Thyroid gland (tissue), 4 donors: ENCODE measurements around the gene PTGS2.
"Not testable (repeated sequence)": the region's sequence is repeated elsewhere in the genome, so short reads cannot be mapped to it uniquely, and the experiment has no call there.

Experiments used
- POLR2A ChIP-seq, 2 donors: fragments of 450-650 bp; IDR thresholded peaks; one replicate each; pipeline ENCODE4 v1.6.1; 2017; ENCODE audit warnings: antibody characterized with exemption in 2 of 2, mild to moderate bottlenecking in 2 of 2, moderate library complexity in 1 of 2
- TF ChIP-seq, protein P1 (sequence below), 6 experiments: fragments of 200-600 bp in 3 of 6; fragments of 450-650 bp in 3 of 6; sonication (generic) in 3 of 6; IDR thresholded peaks; one replicate each; pipeline ENCODE4 v1.5.1; 2016 to 2019; ENCODE audit warnings: antibody characterized with exemption in 6 of 6, mild to moderate bottlenecking in 2 of 6, inconsistent platforms in 1 of 6, moderate library complexity in 1 of 6

- TF ChIP-seq, protein P1, sequence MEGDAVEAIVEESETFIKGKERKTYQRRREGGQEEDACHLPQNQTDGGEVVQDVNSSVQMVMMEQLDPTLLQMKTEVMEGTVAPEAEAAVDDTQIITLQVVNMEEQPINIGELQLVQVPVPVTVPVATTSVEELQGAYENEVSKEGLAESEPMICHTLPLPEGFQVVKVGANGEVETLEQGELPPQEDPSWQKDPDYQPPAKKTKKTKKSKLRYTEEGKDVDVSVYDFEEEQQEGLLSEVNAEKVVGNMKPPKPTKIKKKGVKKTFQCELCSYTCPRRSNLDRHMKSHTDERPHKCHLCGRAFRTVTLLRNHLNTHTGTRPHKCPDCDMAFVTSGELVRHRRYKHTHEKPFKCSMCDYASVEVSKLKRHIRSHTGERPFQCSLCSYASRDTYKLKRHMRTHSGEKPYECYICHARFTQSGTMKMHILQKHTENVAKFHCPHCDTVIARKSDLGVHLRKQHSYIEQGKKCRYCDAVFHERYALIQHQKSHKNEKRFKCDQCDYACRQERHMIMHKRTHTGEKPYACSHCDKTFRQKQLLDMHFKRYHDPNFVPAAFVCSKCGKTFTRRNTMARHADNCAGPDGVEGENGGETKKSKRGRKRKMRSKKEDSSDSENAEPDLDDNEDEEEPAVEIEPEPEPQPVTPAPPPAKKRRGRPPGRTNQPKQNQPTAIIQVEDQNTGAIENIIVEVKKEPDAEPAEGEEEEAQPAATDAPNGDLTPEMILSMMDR (IDR thresholded peaks at IDR 0.05): not testable (repeated sequence)
- not testable (repeated sequence) for TF ChIP-seq POLR2A (IDR thresholded peaks at IDR 0.05)
These were observed 16.0 kb downstream of the PTGS2 start for GRCh38 chr1:186664217-186664616.
